ENCODE results near the gene FOXI1. TPM values are rescaled to one million over a fixed set of nuclear protein-coding genes. Genes with fewer than 3 reads are reported as not detected.

The FOXI1 gene
- total RNA-seq, 1 donor from 2014 or later, result not detected

DNA sequence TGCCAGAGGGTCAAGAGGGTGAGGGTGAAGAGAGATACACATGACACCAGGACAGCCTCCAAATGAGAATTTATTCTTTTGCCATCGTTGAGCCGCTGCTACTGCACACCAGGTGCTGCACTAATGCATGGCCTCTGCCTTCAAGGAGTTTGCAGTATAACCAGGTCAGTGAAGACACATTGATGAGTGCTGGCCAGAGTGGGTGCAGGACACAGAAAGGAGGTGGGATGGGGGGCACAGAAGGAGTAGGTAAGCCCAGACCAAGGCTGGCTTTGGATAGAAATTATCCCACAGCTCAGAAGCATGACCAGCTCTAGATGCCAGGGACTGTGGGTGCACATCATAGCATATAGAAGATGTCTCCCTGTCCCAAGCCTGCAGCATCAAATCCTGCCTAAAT is 38.0 kb downstream of the FOXI1 start:
- H3K4me3 ChIP-seq, result no peak overlapping the region
- no peak for DNase-seq
- no peaks in the 10 kb centered on the region for H3K4me1 ChIP-seq
- H3K27me3 ChIP-seq, result no peaks in the 10 kb centered on the region
- H3K36me3 ChIP-seq, result no peaks in the 10 kb centered on the region
- intact Hi-C loops (cut with DNase I), result no loop called here
- no peak overlapping the region for H3K27ac ChIP-seq
- TF ChIP-seq, protein P1, sequence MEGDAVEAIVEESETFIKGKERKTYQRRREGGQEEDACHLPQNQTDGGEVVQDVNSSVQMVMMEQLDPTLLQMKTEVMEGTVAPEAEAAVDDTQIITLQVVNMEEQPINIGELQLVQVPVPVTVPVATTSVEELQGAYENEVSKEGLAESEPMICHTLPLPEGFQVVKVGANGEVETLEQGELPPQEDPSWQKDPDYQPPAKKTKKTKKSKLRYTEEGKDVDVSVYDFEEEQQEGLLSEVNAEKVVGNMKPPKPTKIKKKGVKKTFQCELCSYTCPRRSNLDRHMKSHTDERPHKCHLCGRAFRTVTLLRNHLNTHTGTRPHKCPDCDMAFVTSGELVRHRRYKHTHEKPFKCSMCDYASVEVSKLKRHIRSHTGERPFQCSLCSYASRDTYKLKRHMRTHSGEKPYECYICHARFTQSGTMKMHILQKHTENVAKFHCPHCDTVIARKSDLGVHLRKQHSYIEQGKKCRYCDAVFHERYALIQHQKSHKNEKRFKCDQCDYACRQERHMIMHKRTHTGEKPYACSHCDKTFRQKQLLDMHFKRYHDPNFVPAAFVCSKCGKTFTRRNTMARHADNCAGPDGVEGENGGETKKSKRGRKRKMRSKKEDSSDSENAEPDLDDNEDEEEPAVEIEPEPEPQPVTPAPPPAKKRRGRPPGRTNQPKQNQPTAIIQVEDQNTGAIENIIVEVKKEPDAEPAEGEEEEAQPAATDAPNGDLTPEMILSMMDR (IDR thresholded peaks at IDR 0.05), result no peak
- ATAC-seq, result no peak
- no peaks in the 10 kb centered on the region for H3K9me3 ChIP-seq

DNA sequence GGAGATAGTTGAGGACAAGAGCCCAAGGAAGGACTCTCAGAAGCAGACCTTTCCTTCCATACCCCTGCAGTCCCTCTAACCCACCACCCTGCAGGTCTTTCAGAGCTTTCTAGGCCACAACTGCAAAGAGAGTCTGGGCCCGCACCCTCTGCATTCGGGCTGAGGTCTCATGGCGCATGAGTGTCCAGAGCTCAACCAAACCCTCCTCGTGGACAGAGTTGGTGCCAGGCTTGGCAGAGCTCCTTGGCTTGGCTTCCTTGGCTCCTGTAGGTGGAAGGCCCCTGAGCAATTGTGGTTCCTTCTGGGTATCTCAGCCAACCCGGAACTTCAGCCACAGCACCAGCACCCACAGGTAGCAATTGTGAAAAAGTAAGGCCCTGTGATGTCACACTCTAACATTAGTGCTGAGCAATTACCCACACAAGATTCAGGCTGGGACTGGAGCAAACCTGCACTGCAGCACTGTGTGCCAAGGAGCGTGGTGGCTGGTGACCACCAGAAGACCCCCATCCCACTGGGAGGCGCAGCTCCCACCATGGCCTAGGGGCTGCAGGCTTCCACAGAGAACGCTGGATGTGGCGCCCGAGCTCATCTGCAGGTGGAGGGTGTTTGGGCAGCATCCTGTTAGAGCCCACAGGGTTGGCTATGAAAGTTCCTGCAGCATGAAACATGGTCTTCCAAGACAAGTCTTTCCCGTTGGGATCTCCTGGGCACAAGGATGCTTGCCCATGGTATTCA is 38.8 kb downstream of the FOXI1 start:
- no peak overlapping the region for H3K4me3 ChIP-seq

DNA sequence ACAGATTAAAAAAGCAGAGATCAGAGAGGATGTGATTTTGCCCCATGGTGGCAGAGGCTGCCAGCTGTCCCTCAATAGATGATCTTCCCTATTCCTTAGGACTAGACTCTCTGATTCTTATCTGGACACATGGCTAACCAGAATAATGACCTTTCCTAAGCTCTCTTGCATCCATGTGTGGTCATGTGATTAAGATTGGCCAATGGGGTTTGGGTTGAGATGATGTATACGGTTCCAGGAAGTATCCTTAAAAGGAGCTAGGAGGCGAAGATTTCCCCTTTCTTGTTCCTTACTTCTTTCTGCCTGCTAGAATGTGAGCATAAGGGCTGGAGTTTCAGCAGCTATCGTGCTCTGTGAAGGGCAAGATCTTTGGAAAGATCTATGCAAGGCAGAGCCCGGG is 39.8 kb downstream of the FOXI1 start:
- H3K9me3 ChIP-seq, result no peaks in the 10 kb centered on the region
- no peak overlapping the region for H3K27ac ChIP-seq
- intact Hi-C loops (cut with DNase I), result no loop called here
- H3K36me3 ChIP-seq, result no peaks in the 10 kb centered on the region
- no peaks in the 10 kb centered on the region for H3K4me1 ChIP-seq
- TF ChIP-seq, protein P1 (IDR thresholded peaks at IDR 0.05), result no peak
- no peaks in the 10 kb centered on the region for H3K27me3 ChIP-seq
- no peak overlapping the region for H3K4me3 ChIP-seq
- ATAC-seq (peak; percentile 49), DNase-seq (no peak)

More for the DNA sequence above, 38.8 kb downstream of the FOXI1 start:
- TF ChIP-seq, protein P1 (IDR thresholded peaks at IDR 0.05), result no peak
- DNase-seq, result no peak
- H3K9me3 ChIP-seq, result no peaks in the 10 kb centered on the region
- no peaks in the 10 kb centered on the region for H3K27me3 ChIP-seq
- ATAC-seq, result no peak
- H3K4me1 ChIP-seq, result no peaks in the 10 kb centered on the region
- intact Hi-C loops (cut with DNase I), result no loop called here
- no peak overlapping the region for H3K27ac ChIP-seq
- no peaks in the 10 kb centered on the region for H3K36me3 ChIP-seq

DNA sequence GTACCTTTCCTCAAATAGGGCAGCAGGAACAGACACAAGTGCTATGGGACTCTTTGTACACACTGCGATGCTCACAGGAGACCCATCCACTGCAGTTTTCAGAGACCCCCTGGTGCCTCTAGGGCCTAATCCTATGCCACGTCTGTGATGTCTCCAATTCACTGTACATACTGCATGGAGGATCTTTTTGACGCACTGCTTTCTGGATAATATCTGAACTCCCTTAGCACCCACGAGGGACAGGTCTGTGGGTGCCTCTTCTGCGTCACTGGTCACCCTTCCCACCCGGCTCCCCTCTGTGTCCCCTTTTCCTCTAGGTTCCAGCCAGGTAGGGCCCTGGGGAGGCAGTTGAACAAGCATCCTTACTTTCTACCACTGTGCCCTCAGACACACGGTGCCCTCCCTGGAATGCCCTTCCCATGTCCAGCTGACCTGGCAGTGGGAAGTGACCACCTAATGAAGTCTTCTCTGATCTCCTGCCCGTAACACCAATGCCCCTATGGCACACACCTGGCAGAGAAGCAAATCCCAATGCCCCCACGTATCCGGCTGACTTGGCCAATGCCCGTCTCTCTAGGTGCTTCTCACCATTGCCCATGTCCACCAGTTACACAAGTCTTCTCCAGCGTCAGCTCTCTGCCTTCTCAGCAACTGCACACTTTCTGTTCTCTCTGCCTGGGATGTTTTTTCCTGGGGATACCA is 41.5 kb downstream of the FOXI1 start:
- Histone ChIP-seq H3K27ac (no peak overlapping the region), H3K9me3 (no peaks in the 10 kb centered on the region), H3K4me3 (no peak overlapping the region), H3K27me3 (no peaks in the 10 kb centered on the region), H3K36me3 (no peaks in the 10 kb centered on the region), H3K4me1 (peaks cover 13% of the 10 kb centered on the region)
- TF ChIP-seq, protein P1 (IDR thresholded peaks at IDR 0.05), result no peak
- DNase-seq (no peak), ATAC-seq (no peak)
- intact Hi-C loops (cut with DNase I), result no loop called here

DNA sequence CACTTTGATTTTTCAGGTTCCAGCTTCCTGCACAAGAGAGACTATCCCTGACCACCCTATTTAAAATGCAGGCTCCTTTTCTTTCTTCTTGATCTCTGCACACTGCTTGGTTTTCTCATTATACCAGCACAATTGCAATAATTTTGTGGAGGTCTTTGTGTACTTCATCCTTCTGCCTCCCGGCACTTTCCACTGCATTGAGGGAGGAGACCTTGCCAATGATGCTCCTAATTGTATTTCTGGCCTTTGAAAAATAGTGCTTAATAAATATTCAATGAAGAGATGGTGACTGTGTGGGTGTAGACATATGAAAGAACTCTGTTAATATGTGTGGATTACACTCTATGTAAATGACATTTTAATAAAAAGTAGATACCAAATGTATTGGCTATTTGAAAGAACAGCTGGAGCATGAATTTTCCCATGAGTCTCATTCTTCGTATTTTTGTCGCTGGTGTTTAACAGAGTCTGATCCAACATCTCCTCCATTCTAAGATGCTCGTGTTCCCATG is 42.1 kb downstream of the FOXI1 start:
- no peak overlapping the region for H3K4me3 ChIP-seq
- ATAC-seq, result no peak
- DNase-seq, result no peak
- TF ChIP-seq, protein P1 (IDR thresholded peaks at IDR 0.05), result no peak
- no peaks in the 10 kb centered on the region for H3K9me3 ChIP-seq
- intact Hi-C loops (cut with DNase I), result no loop called here
- H3K4me1 ChIP-seq, result peaks cover 13% of the 10 kb centered on the region
- no peaks in the 10 kb centered on the region for H3K36me3 ChIP-seq
- H3K27ac ChIP-seq, result no peak overlapping the region
- no peaks in the 10 kb centered on the region for H3K27me3 ChIP-seq

Data from upper lobe of right lung (tissue), 1 donor.